Measurements from ENCODE around the gene ETS2.

ETS2 gene

GRCh38 chr21:38760017-38760761 lies 45.5 kb upstream of the ETS2 start:
- DNase-seq (ENCODE audit: low spot score) = no peak
- no peak overlapping the region for H2BK12ac ChIP-seq (ENCODE audit: low read length)
- no peak overlapping the region for H2BK15ac ChIP-seq (ENCODE audit: low read length)
- H3K18ac ChIP-seq (ENCODE audit: low read length) = no peak overlapping the region
- H4K91ac ChIP-seq (ENCODE audit: low read depth, low read length, poor library complexity) = no peak overlapping the region
- H3K27me3 ChIP-seq (ENCODE audit: control insufficient read depth in 3 of 3, insufficient read depth in 3 of 3, low read depth in 1 of 3, low read length in 3 of 3) = no peaks in the 10 kb centered on the region
- no peak overlapping the region for H3K4me3 ChIP-seq (ENCODE audit: low read length in 2 of 2)
- no peak overlapping the region for H3K4me2 ChIP-seq (ENCODE audit: insufficient read depth, low read length, poor library complexity, severe bottlenecking)
- peaks cover 0 to 2% of the 10 kb centered on the region in 2 donors for H3K9me3 ChIP-seq (replicated peaks in 1 of 2; ENCODE audit: control insufficient read depth in 2 of 2, insufficient read depth in 1 of 2, low read depth in 1 of 2, low read length in 2 of 2)
- H3K79me1 ChIP-seq (ENCODE audit: low read depth, low read length) = no peaks in the 10 kb centered on the region
- no peak overlapping the region for H2BK5ac ChIP-seq (ENCODE audit: low read length)
- no peak overlapping the region for H3K23ac ChIP-seq (ENCODE audit: low read depth, low read length, poor library complexity)
- no peak overlapping the region for H4K8ac ChIP-seq (ENCODE audit: low read depth, low read length)
- no peak overlapping the region for H3K9ac ChIP-seq (ENCODE audit: low read depth, low read length, poor library complexity)
- H2AFZ ChIP-seq (ENCODE audit: low read length) = no peak overlapping the region
- peaks cover 0 to 5% of the 10 kb centered on the region in 2 donors for H3K4me1 ChIP-seq (ENCODE audit: control insufficient read depth in 2 of 2, insufficient read depth in 1 of 2, low read depth in 1 of 2, low read length in 2 of 2)
- H3K14ac ChIP-seq (ENCODE audit: low read length) = no peak overlapping the region
- no peak overlapping the region for H3K27ac ChIP-seq (replicated peaks; ENCODE audit: low read length)
- no peaks in the 10 kb centered on the region for H3K36me3 ChIP-seq (replicated peaks in 1 of 2; ENCODE audit: control insufficient read depth in 2 of 2, insufficient read depth in 2 of 2, low read length in 2 of 2)
- no CpG with 5 or more reads among the region's 14 CpGs for WGBS, 2 donors (ENCODE audit: extremely low coverage in 2 of 2, insufficient read length in 2 of 2, insufficient replicate concordance in 1 of 2)
- no peak overlapping the region for H3K4ac ChIP-seq (ENCODE audit: low read length)
- H2BK120ac ChIP-seq (ENCODE audit: low read depth, low read length) = no peak overlapping the region
- H2AK5ac ChIP-seq (ENCODE audit: low read depth, low read length) = no peak overlapping the region

- H2BK12ac ChIP-seq (ENCODE audit: low read length) = no peak overlapping the region
- no peak overlapping the region for H3K18ac ChIP-seq (ENCODE audit: low read length)
- H2BK120ac ChIP-seq (ENCODE audit: low read depth, low read length) = no peak overlapping the region
- H3K4me1 ChIP-seq (ENCODE audit: control insufficient read depth in 2 of 2, insufficient read depth in 1 of 2, low read depth in 1 of 2, low read length in 2 of 2) = peaks cover 0 to 3% of the 10 kb centered on the region in 2 donors
- no peak overlapping the region for H3K4me2 ChIP-seq (ENCODE audit: insufficient read depth, low read length, poor library complexity, severe bottlenecking)
- no peak overlapping the region for H3K4me3 ChIP-seq (ENCODE audit: low read length in 2 of 2)
- H3K23ac ChIP-seq (ENCODE audit: low read depth, low read length, poor library complexity) = no peak overlapping the region
- H3K14ac ChIP-seq (ENCODE audit: low read length) = no peak overlapping the region
- no peak overlapping the region for H3K27ac ChIP-seq (replicated peaks; ENCODE audit: low read length)
- H4K8ac ChIP-seq (ENCODE audit: low read depth, low read length) = no peak overlapping the region
- H2BK15ac ChIP-seq (ENCODE audit: low read length) = no peak overlapping the region
- WGBS, 2 donors (ENCODE audit: extremely low coverage in 2 of 2, insufficient read length in 2 of 2, insufficient replicate concordance in 1 of 2) = no CpG with 5 or more reads among the region's 7 CpGs
- peaks cover 0 to 3% of the 10 kb centered on the region in 2 donors for H3K9me3 ChIP-seq (replicated peaks in 1 of 2; ENCODE audit: control insufficient read depth in 2 of 2, insufficient read depth in 1 of 2, low read depth in 1 of 2, low read length in 2 of 2)
- no peak overlapping the region for H2AK5ac ChIP-seq (ENCODE audit: low read depth, low read length)
- H2AFZ ChIP-seq (ENCODE audit: low read length) = no peak overlapping the region
- H4K91ac ChIP-seq (ENCODE audit: low read depth, low read length, poor library complexity) = no peak overlapping the region
- no peak overlapping the region for H3K9ac ChIP-seq (ENCODE audit: low read depth, low read length, poor library complexity)
- H2BK5ac ChIP-seq (ENCODE audit: low read length) = no peak overlapping the region
- H3K36me3 ChIP-seq (replicated peaks in 1 of 2; ENCODE audit: control insufficient read depth in 2 of 2, insufficient read depth in 2 of 2, low read length in 2 of 2) = no peaks in the 10 kb centered on the region
- no peak for DNase-seq (ENCODE audit: low spot score)
- H3K27me3 ChIP-seq (ENCODE audit: control insufficient read depth in 3 of 3, insufficient read depth in 3 of 3, low read depth in 1 of 3, low read length in 3 of 3) = no peaks in the 10 kb centered on the region
- no peak overlapping the region for H3K4ac ChIP-seq (ENCODE audit: low read length)
- no peaks in the 10 kb centered on the region for H3K79me1 ChIP-seq (ENCODE audit: low read depth, low read length)
Observed at GRCh38 chr21:38760762-38761155, 45.0 kb upstream of the ETS2 start.

GRCh38 chr21:38761531-38761930 lies 44.2 kb upstream of the ETS2 start:
- no peak overlapping the region for H3K4me3 ChIP-seq (ENCODE audit: low read length in 2 of 2)
- no peak overlapping the region for H3K14ac ChIP-seq (ENCODE audit: low read length)
- H2AK5ac ChIP-seq (ENCODE audit: low read depth, low read length) = no peak overlapping the region
- H3K9me3 ChIP-seq (replicated peaks in 1 of 2; ENCODE audit: control insufficient read depth in 2 of 2, insufficient read depth in 1 of 2, low read depth in 1 of 2, low read length in 2 of 2) = peaks cover 0 to 5% of the 10 kb centered on the region in 2 donors
- H3K27me3 ChIP-seq (ENCODE audit: control insufficient read depth in 3 of 3, insufficient read depth in 3 of 3, low read depth in 1 of 3, low read length in 3 of 3) = no peaks in the 10 kb centered on the region
- no peak overlapping the region for H2BK5ac ChIP-seq (ENCODE audit: low read length)
- H3K23ac ChIP-seq (ENCODE audit: low read depth, low read length, poor library complexity) = no peak overlapping the region
- H2BK120ac ChIP-seq (ENCODE audit: low read depth, low read length) = no peak overlapping the region
- no peak overlapping the region for H3K27ac ChIP-seq (replicated peaks; ENCODE audit: low read length)
- DNase-seq (ENCODE audit: low spot score) = no peak
- no peak overlapping the region for H2AFZ ChIP-seq (ENCODE audit: low read length)
- WGBS, 2 donors (ENCODE audit: extremely low coverage in 2 of 2, insufficient read length in 2 of 2, insufficient replicate concordance in 1 of 2) = no CpG with 5 or more reads among the region's 4 CpGs
- no peaks in the 10 kb centered on the region for H3K36me3 ChIP-seq (replicated peaks in 1 of 2; ENCODE audit: control insufficient read depth in 2 of 2, insufficient read depth in 2 of 2, low read length in 2 of 2)
- H3K18ac ChIP-seq (ENCODE audit: low read length) = no peak overlapping the region
- H4K8ac ChIP-seq (ENCODE audit: low read depth, low read length) = no peak overlapping the region
- H3K4me1 ChIP-seq (ENCODE audit: control insufficient read depth in 2 of 2, insufficient read depth in 1 of 2, low read depth in 1 of 2, low read length in 2 of 2) = peaks cover 0 to 3% of the 10 kb centered on the region in 2 donors
- no peaks in the 10 kb centered on the region for H3K79me1 ChIP-seq (ENCODE audit: low read depth, low read length)
- H3K4ac ChIP-seq (ENCODE audit: low read length) = no peak overlapping the region
- no peak overlapping the region for H2BK12ac ChIP-seq (ENCODE audit: low read length)
- H2BK15ac ChIP-seq (ENCODE audit: low read length) = no peak overlapping the region
- H3K9ac ChIP-seq (ENCODE audit: low read depth, low read length, poor library complexity) = no peak overlapping the region
- H4K91ac ChIP-seq (ENCODE audit: low read depth, low read length, poor library complexity) = no peak overlapping the region
- no peak overlapping the region for H3K4me2 ChIP-seq (ENCODE audit: insufficient read depth, low read length, poor library complexity, severe bottlenecking)

- no peak overlapping the region for H2BK5ac ChIP-seq (ENCODE audit: low read length)
- no peak overlapping the region for H4K91ac ChIP-seq (ENCODE audit: low read depth, low read length, poor library complexity)
- H3K9ac ChIP-seq (ENCODE audit: low read depth, low read length, poor library complexity) = no peak overlapping the region
- H2BK15ac ChIP-seq (ENCODE audit: low read length) = no peak overlapping the region
- H2BK12ac ChIP-seq (ENCODE audit: low read length) = no peak overlapping the region
- H3K4me3 ChIP-seq (ENCODE audit: low read length in 2 of 2) = no peak overlapping the region
- no peaks in the 10 kb centered on the region for H3K27me3 ChIP-seq (ENCODE audit: control insufficient read depth in 3 of 3, insufficient read depth in 3 of 3, low read depth in 1 of 3, low read length in 3 of 3)
- WGBS, 2 donors (ENCODE audit: extremely low coverage in 2 of 2, insufficient read length in 2 of 2, insufficient replicate concordance in 1 of 2) = no CpG with 5 or more reads among the region's 6 CpGs
- peaks cover 0 to 8% of the 10 kb centered on the region in 2 donors for H3K4me1 ChIP-seq (ENCODE audit: control insufficient read depth in 2 of 2, insufficient read depth in 1 of 2, low read depth in 1 of 2, low read length in 2 of 2)
- H3K9me3 ChIP-seq (replicated peaks in 1 of 2; ENCODE audit: control insufficient read depth in 2 of 2, insufficient read depth in 1 of 2, low read depth in 1 of 2, low read length in 2 of 2) = peaks cover 0 to 5% of the 10 kb centered on the region in 2 donors
- H4K8ac ChIP-seq (ENCODE audit: low read depth, low read length) = no peak overlapping the region
- H3K27ac ChIP-seq (replicated peaks; ENCODE audit: low read length) = no peak overlapping the region
- H3K23ac ChIP-seq (ENCODE audit: low read depth, low read length, poor library complexity) = no peak overlapping the region
- H3K4ac ChIP-seq (ENCODE audit: low read length) = no peak overlapping the region
- no peaks in the 10 kb centered on the region for H3K79me1 ChIP-seq (ENCODE audit: low read depth, low read length)
- H2AK5ac ChIP-seq (ENCODE audit: low read depth, low read length) = no peak overlapping the region
- no peak overlapping the region for H3K4me2 ChIP-seq (ENCODE audit: insufficient read depth, low read length, poor library complexity, severe bottlenecking)
- DNase-seq (ENCODE audit: low spot score) = no peak
- H3K14ac ChIP-seq (ENCODE audit: low read length) = no peak overlapping the region
- H3K18ac ChIP-seq (ENCODE audit: low read length) = peak overlapping the region; percentile 21
- H2BK120ac ChIP-seq (ENCODE audit: low read depth, low read length) = no peak overlapping the region
- H2AFZ ChIP-seq (ENCODE audit: low read length) = no peak overlapping the region
- no peaks in the 10 kb centered on the region for H3K36me3 ChIP-seq (replicated peaks in 1 of 2; ENCODE audit: control insufficient read depth in 2 of 2, insufficient read depth in 2 of 2, low read length in 2 of 2)
Observed at GRCh38 chr21:38765056-38765455, 40.7 kb upstream of the ETS2 start.
